ENCODE results near the gene ATP5PF. TPM values are rescaled to one million over a fixed set of nuclear protein-coding genes. Genes with fewer than 3 reads are reported as not detected.
A peak's percentile ranks its signal among the peaks of the same experiment; 100 is the strongest.

The ATP5PF gene
- total RNA-seq, 2 donors from 2014 or later = 27.8 to 44.0 TPM

- no peak for TF ChIP-seq CTCF (IDR thresholded peaks at IDR 0.05)
- Histone ChIP-seq H3K27me3 (replicated peaks; ENCODE audit: insufficient read depth) (no peaks in the 10 kb centered on the region), H3K9me3 (no peaks in the 10 kb centered on the region), H3K4me1 (ENCODE audit: control insufficient read depth in 1 of 2, low read depth in 2 of 2) (peaks cover 18 to 31% of the 10 kb centered on the region in 2 donors), H3K27ac (no peak overlapping the region), H3K4me3 (no peak overlapping the region), H3K36me3 (no peaks in the 10 kb centered on the region)
- ATAC-seq (ENCODE audit: insufficient number of reproducible peaks, low FRiP score, low read depth) (no peak), DNase-seq (ENCODE audit: low spot score) (no peak)
Measured at GRCh38 chr21:25737421-25737820, 2.7 kb upstream of the ATP5PF start.

GRCh38 chr21:25735646-25736597, 1.2 kb upstream of the ATP5PF start:
- Histone ChIP-seq H3K36me3 (no peaks in the 10 kb centered on the region), H3K27ac (peak overlapping the region; percentile 93 to 98), H3K27me3 (replicated peaks; ENCODE audit: insufficient read depth) (no peaks in the 10 kb centered on the region), H3K4me1 (ENCODE audit: control insufficient read depth in 1 of 2, low read depth in 2 of 2) (peaks cover 20 to 35% of the 10 kb centered on the region in 2 donors), H3K4me3 (peak overlapping the region; percentile 93), H3K9me3 (no peaks in the 10 kb centered on the region)
- DNase-seq (ENCODE audit: low spot score) (peak; percentile 56), ATAC-seq (ENCODE audit: insufficient number of reproducible peaks, low FRiP score, low read depth) (peak; percentile 61)
- TF ChIP-seq CTCF (IDR thresholded peaks at IDR 0.05) = no peak

- Histone ChIP-seq H3K4me1 (ENCODE audit: control insufficient read depth in 1 of 2, low read depth in 2 of 2) (peaks cover 20 to 35% of the 10 kb centered on the region in 2 donors), H3K36me3 (peaks cover 6% of the 10 kb centered on the region)
- DNase-seq (ENCODE audit: low spot score) = no peak
Measured at GRCh38 chr21:25734654-25734903, 125 bp downstream of the ATP5PF start.

GRCh38 chr21:25733859-25734653, 648 bp downstream of the ATP5PF start:
- DNase-seq (ENCODE audit: low spot score) (no peak), ATAC-seq (ENCODE audit: insufficient number of reproducible peaks, low FRiP score, low read depth) (no peak)
- H3K4me3 ChIP-seq = peak overlapping the region; percentile 93
- peaks cover 11% of the 10 kb centered on the region for H3K36me3 ChIP-seq
- H3K27me3 ChIP-seq (replicated peaks; ENCODE audit: insufficient read depth) = no peaks in the 10 kb centered on the region
- peak overlapping the region; percentile 93 to 98 for H3K27ac ChIP-seq
- peaks cover 20 to 35% of the 10 kb centered on the region in 2 donors for H3K4me1 ChIP-seq (ENCODE audit: control insufficient read depth in 1 of 2, low read depth in 2 of 2)
- no peaks in the 10 kb centered on the region for H3K9me3 ChIP-seq
- no peak for TF ChIP-seq CTCF (IDR thresholded peaks at IDR 0.05)

More at GRCh38 chr21:25734654-25734903, 125 bp downstream of the ATP5PF start:
- peak overlapping the region; percentile 93 for H3K4me3 ChIP-seq
- no peaks in the 10 kb centered on the region for H3K27me3 ChIP-seq (replicated peaks; ENCODE audit: insufficient read depth)
- no peaks in the 10 kb centered on the region for H3K9me3 ChIP-seq
- H3K27ac ChIP-seq = peak overlapping the region; percentile 93 to 98
- TF ChIP-seq CTCF (IDR thresholded peaks at IDR 0.05) = no peak
- ATAC-seq (ENCODE audit: insufficient number of reproducible peaks, low FRiP score, low read depth) = no peak

Data from thoracic aorta (tissue), 2 donors.